GM12801 (cell line): ENCODE results near the gene FSIP1.

ENCODE experiments used
- CTCF ChIP-seq: IDR thresholded peaks from one replicate; pipeline ENCODE4 v1.5.1; 2011; ENCODE audit warnings: control low read depth; ENCODE audit not compliant: insufficient read length; ENCODE audit errors: extremely low read depth

The FSIP1 gene

GRCh38 chr15:39817892-39818291 is 35.3 kb upstream of the FSIP1 start:
- TF ChIP-seq CTCF, result no peak

GRCh38 chr15:39814489-39814888 is 31.8 kb upstream of the FSIP1 start:
- no peak for TF ChIP-seq CTCF

DNA sequence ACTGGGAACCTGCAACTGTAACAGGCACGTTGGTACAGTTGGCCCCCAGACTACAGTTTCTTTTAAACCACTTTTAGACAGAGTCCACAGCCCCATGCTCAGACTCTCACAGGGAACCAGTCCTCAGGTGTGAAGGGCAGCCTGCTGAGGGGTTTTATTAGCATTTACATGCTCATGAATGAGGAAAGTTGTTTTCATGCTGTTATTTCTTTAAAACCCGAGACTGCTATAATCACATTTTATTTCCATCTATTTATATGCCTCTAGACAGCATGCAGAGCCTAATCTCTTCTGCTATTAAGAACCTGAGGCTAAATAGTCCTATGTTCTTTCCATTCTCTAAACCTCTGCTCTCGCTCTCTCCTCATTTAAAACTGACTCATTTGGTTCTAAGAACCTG is 26.3 kb upstream of the FSIP1 start:
- no peak for TF ChIP-seq CTCF

DNA sequence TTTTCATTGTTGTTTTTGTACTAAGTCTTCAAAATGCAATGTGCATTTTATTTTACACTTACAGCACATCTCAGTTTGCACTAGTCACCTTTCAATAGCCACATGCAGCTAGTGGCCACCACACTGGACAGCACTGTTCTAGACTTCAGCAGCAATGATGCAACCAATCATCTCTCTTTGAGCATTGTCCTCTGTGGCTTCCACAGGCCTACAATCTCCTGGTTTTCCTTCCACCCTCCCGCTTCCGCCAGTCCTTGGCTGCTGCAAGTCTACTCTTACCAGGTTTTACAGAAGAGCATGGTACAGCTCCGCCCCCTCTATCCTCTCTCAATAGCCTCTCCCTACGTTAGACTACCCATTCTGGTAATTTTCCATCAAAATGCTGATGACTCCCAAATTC is 25.1 kb upstream of the FSIP1 start:
- no peak for TF ChIP-seq CTCF

GRCh38 chr15:39804026-39804425 is 21.4 kb upstream of the FSIP1 start:
- no peak for TF ChIP-seq CTCF

DNA sequence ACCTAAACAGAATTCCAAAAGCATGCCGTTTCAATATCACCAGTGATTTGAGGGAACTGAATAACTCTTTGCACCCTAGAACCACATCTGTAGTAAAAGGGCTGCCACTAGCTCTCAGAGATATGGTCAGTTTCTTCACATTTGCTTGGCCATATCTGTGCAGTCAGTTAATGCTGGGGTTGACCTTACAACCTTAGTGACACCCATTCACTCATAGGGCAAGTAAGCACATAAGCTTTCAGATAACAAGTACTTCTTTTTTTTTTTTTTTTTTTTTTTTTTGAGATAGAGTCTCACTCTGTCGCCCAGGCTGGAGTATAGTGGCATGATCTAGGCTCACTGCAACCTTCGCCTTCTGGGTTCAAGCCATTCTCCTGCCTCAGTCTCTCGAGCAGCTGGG is 20.4 kb upstream of the FSIP1 start:
- no peak for TF ChIP-seq CTCF

- TF ChIP-seq CTCF, result no peak
Observed at GRCh38 chr15:39801641-39802309, 19.1 kb upstream of the FSIP1 start.
